ENCODE data around the gene DLK1.

DLK1 gene

GRCh38 chr14:100693877-100694578 lies 32.7 kb upstream of the DLK1 start:
- DNase-seq = no peak

GRCh38 chr14:100694579-100695422 lies 31.9 kb upstream of the DLK1 start:
- DNase-seq = no peak

DNA sequence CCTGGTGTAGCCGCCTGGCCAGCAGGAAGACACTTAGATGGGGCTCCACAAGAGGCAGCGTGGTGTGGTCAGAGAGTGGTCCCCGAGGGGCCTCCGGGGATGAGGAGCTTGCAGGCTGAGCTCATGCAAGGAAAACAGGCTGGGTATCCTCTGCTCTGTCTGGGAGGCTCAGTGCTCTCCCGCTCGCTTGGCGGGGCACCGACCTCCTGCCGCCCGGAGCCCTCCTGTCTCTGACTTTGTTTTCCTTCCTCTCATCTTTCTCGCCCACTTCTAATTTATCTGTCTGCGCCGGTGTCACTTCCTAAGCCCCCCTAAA lies 31.3 kb upstream of the DLK1 start:
- no peak for DNase-seq

DNA sequence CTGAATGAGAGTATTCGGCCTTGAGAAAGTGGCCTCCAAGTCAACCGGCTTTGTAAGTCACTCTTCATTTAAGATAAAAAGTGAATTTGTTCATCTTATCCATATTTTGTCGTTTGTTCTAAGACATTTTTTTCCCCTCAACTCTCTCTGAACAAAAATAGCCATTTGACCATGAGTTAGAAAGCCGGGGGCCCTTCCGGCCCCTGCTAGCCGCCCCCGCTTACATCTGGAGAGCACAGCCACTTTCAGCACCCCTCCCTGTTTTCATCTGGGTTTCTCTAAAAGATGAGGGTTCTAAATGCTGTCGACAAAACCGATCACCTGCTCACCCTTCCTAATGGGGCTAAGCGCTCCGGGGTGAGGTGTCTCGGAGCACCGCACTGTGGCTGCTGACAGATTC lies 30.7 kb upstream of the DLK1 start:
- DNase-seq = no peak

GRCh38 chr14:100696590-100696989 lies 30.1 kb upstream of the DLK1 start:
- no peak for DNase-seq

DNA sequence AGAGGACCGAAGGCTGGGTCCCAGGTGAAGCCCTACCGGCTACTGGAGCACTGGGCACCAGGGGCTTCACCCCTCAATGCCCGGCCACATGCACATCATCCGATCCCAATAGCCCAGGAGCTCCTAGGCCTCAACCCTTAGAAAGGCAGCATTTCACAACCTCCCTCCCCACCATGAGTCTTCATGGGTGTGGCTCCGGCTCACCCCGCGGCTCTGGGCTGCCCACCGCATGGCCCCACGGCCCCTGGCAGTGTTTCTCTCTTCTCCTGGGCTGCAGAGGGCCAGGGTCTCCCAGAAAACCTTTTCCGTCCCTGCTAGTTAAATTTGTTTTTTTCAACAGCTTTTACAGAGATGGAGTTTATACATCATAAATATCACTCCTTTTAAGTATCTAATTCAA lies 28.6 kb upstream of the DLK1 start:
- DNase-seq = no peak

- DNase-seq = no peak
Measured at GRCh38 chr14:100698666-100699448, 27.8 kb upstream of the DLK1 start.

DNA sequence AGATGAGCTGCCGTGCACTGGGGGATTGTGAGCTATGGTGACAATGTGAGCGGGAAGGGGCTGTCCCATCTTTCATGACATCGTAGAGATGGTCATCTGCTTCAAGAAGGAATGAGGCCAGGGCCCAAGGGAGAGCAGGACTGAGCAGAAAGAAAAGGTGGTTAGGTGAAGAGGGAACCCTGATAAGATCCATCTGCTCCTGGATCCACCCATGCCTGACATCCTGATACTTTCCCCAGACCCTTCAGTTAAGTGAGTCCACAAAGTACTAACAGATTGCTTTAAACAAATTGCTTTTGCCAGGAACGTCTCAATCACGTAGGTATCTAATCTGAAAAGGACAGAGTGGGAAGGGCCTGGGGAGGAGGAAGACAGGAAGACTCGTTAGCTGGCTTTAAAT lies 25.4 kb upstream of the DLK1 start:
- DNase-seq = no peak

GRCh38 chr14:100702590-100702989 lies 24.1 kb upstream of the DLK1 start:
- DNase-seq = no peak

DNA sequence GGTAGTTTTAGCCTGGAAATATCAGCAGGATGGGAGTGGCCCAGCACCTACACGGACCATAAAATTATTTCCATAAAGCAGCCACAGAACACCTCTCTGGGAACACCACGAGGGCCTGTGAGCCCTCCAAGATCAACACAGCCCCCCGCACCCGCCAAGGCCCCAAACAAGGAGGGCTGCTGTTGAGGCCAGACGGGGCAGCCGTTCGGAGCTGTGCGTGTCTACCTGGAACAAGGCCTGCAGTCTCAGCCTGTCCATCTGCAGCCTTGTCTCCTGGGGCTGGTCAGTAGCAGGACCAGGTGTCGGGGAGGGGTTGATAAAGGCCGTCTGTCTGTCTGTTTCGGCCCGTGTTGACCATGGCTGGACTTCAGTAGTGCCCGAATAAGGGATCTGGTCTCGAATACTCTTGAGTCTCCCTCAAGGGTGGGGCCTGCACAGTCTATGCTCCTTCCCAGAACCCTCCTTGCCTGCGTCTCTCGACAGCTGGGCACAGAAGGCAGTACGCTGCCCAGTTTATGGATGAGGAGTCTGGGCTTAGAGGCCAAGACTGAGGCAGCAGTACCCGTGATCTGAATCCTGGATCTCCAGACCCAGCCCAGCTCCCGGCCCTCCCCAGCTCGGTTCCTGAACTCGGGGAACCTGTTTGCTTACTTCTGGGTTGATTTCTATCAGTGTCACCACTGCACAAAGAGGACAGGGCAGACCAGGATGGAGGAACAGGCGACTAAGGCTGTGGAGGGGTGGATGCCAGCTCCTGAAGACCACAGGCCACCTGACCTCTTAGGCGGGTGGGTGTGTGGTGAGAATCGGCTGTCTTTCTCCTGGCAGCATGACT lies 23.1 kb upstream of the DLK1 start:
- peak; percentile 60 for DNase-seq

- DNase-seq = no peak
Measured at GRCh38 chr14:100706200-100706599, 20.5 kb upstream of the DLK1 start.

- no peak for DNase-seq
Measured at GRCh38 chr14:100706860-100707259, 19.8 kb upstream of the DLK1 start.

DNA sequence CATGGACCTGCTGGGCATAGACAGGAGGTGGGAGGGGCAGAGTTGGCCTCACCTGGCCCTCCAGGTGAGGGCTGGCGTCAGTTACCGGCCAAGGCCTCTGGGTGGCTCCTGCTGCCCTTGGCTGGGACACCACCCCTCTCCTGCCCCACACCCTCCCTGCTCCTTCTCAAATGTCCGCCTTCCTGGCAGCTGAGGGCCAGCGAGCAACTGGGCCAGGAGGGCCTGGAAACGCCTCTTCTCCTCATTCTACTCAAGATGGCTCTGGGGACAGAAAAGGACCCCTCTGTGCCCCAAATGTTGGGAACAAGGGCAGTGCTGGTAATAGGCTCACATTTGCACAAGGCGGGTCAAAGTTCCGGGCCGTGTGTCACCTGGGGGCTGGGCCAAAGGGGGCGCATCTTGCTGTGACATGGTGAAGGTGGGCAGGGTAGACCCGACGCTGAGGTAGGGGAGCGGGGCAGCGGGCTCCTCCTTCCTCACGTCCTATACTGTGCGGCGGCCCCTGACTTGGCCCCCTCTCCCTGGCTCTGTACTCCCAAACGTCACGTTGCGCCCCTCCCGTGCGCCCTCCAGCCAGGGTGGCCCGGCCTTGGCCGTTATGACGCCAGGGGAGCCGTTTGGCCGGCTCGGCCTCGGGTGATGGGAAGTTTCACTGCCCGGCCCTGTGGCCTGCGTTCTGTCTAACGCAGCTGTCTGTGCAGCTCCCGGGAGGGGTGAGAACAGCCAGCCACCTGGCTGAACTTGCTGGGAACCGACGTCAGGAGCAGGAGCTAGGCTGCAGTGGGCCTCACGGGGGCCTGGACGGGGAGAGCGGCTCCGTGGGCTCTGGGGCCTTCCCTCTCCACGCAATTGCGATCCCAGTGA lies 18.0 kb upstream of the DLK1 start:
- DNase-seq = peak; percentile 94

- peak; percentile 85 for DNase-seq
Measured at GRCh38 chr14:100709289-100710284, 17.1 kb upstream of the DLK1 start.

DNA sequence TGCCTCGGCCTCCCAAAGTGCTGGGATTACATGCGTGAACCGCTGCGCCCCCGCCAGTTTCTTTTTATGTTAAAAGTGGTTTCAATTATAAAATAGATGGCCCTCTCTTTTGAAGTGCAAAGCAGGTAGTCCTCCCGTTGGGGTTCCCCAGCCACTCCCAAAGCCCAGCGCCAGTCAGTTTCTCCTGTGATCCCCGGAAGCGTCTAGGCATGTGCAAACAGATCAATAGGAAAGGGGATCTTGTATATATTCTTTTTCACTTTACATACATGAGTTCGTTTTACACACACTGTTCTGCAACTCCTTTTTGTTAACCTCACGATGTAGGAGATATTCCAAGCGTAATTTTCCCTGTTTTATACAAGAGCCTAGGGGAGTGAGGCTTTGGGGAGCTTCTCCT lies 16.3 kb upstream of the DLK1 start:
- no peak for DNase-seq

DNA sequence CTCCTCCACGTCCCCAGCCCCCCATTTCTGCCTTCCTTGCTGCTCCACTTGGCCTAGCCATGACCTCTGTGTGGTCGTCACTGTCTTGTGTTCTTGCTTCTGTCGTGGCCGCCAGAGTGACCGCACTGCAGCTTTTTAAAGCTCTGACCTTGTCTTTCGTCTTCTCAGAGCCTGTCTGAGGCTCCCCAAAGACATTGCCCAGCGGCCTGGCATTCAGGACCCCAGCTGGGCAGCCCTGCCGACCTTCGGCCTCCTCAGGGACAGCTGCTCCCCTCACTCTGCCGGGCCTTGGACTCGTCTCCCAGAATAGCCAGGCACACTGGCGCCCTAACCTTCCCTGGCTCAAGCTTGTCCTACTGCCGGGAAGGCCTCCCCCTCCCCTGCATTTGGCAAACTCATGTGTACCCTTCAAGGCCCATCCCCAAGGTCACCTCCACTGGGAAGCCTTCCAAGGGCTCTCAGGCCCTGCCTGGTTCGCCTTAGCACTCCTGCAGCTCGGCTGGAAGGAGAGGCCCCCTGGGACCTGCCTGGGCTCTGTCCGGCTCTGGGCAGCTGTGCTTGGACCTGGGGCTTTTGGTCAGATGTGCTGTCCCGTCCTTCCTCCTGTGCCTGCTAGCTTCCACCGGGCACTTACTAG lies 15.7 kb upstream of the DLK1 start:
- DNase-seq = peak; percentile 50

GRCh38 chr14:100711493-100711892 lies 15.2 kb upstream of the DLK1 start:
- peak; percentile 29 for DNase-seq

DNA sequence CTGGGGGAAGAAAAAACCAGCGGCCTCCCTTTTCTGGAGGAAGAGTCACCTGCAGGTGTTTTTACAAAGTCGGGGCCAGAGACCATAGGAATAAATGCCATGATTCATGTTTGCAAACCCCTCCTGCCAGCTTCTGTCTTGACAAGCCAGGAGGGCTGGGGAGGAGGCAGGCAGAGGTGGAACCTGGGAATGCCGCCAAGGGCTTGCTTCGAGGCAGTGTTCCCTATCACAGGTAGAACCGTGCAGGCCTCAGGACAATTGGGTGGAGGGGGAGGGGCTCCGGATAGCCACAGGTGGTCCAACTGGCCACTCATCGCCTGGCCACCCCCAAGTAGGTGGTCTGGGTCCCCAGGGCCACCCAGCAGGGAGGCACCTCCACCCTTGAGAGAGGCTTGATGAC lies 14.2 kb upstream of the DLK1 start:
- DNase-seq = no peak

- no peak for DNase-seq
Measured at GRCh38 chr14:100713705-100714104, 13.0 kb upstream of the DLK1 start.
